ENCODE measurements around the gene EIF4EBP3.

Gene EIF4EBP3

GRCh38 chr5:140546851-140547507 lies 483 bp upstream of the EIF4EBP3 start:
- peak overlapping the region; percentile 36 for H3K4me3 ChIP-seq (ENCODE audit: extremely low read depth, insufficient read depth, low read length, poor library complexity, severe bottlenecking)

GRCh38 chr5:140548300-140548688 lies 832 bp downstream of the EIF4EBP3 start:
- WGBS, 2 experiments (ENCODE audit: insufficient coverage in 2 of 2) = 49 to 75% methylated on average over 2 to 5 of the region's 5 CpGs
- Histone ChIP-seq H3K4me1 (ENCODE audit: control insufficient read depth, insufficient read depth, low read length, poor library complexity, severe bottlenecking) (peaks cover 20% of the 10 kb centered on the region), H3K27ac (ENCODE audit: low read depth, low read length, severe bottlenecking) (peak overlapping the region; percentile 92), H3K9me3 (ENCODE audit: control insufficient read depth, low read length) (no peaks in the 10 kb centered on the region), H3K36me3 (ENCODE audit: control insufficient read depth, insufficient read depth, low read length) (peaks cover 65% of the 10 kb centered on the region), H3K4me3 (ENCODE audit: extremely low read depth, insufficient read depth, low read length, poor library complexity, severe bottlenecking) (peak overlapping the region; percentile 36)

More at GRCh38 chr5:140546851-140547507, 483 bp upstream of the EIF4EBP3 start:
- Histone ChIP-seq H3K9me3 (ENCODE audit: control insufficient read depth, low read length) (no peaks in the 10 kb centered on the region), H3K27ac (ENCODE audit: low read depth, low read length, severe bottlenecking) (peak overlapping the region; percentile 92), H3K4me1 (ENCODE audit: control insufficient read depth, insufficient read depth, low read length, poor library complexity, severe bottlenecking) (peaks cover 18% of the 10 kb centered on the region), H3K36me3 (ENCODE audit: control insufficient read depth, insufficient read depth, low read length) (peaks cover 67% of the 10 kb centered on the region)
- 59 to 72% methylated on average over 7 to 11 of the region's 13 CpGs for WGBS, 2 experiments (ENCODE audit: insufficient coverage in 2 of 2)

- Histone ChIP-seq H3K4me1 (ENCODE audit: control insufficient read depth, insufficient read depth, low read length, poor library complexity, severe bottlenecking) (peaks cover 20% of the 10 kb centered on the region), H3K9me3 (ENCODE audit: control insufficient read depth, low read length) (no peaks in the 10 kb centered on the region), H3K4me3 (ENCODE audit: extremely low read depth, insufficient read depth, low read length, poor library complexity, severe bottlenecking) (no peak overlapping the region), H3K27ac (ENCODE audit: low read depth, low read length, severe bottlenecking) (no peak overlapping the region), H3K36me3 (ENCODE audit: control insufficient read depth, insufficient read depth, low read length) (peaks cover 66% of the 10 kb centered on the region)
- WGBS, 2 experiments (ENCODE audit: insufficient coverage in 2 of 2) = 95 to 99% methylated on average over 5 to 7 of the region's 7 CpGs
Observed at GRCh38 chr5:140548791-140549190, 1.3 kb downstream of the EIF4EBP3 start.

GRCh38 chr5:140549237-140550144 lies 2.0 kb downstream of the EIF4EBP3 start:
- no peak overlapping the region for H3K27ac ChIP-seq (ENCODE audit: low read depth, low read length, severe bottlenecking)
- 100% methylated on average over 1 to 2 of the region's 3 CpGs for WGBS, 2 experiments (ENCODE audit: insufficient coverage in 2 of 2)
- H3K9me3 ChIP-seq (ENCODE audit: control insufficient read depth, low read length) = no peaks in the 10 kb centered on the region
- peaks cover 22% of the 10 kb centered on the region for H3K4me1 ChIP-seq (ENCODE audit: control insufficient read depth, insufficient read depth, low read length, poor library complexity, severe bottlenecking)
- peaks cover 66% of the 10 kb centered on the region for H3K36me3 ChIP-seq (ENCODE audit: control insufficient read depth, insufficient read depth, low read length)
- no peak overlapping the region for H3K4me3 ChIP-seq (ENCODE audit: extremely low read depth, insufficient read depth, low read length, poor library complexity, severe bottlenecking)

GRCh38 chr5:140550147-140551079 lies 3.0 kb downstream of the EIF4EBP3 start:
- Histone ChIP-seq H3K9me3 (ENCODE audit: control insufficient read depth, low read length) (no peaks in the 10 kb centered on the region), H3K4me3 (ENCODE audit: extremely low read depth, insufficient read depth, low read length, poor library complexity, severe bottlenecking) (no peak overlapping the region), H3K27ac (ENCODE audit: low read depth, low read length, severe bottlenecking) (no peak overlapping the region), H3K36me3 (ENCODE audit: control insufficient read depth, insufficient read depth, low read length) (peaks cover 65% of the 10 kb centered on the region), H3K4me1 (ENCODE audit: control insufficient read depth, insufficient read depth, low read length, poor library complexity, severe bottlenecking) (peaks cover 26% of the 10 kb centered on the region)
- 98 to 99% methylated on average over 4 to 8 of the region's 11 CpGs for WGBS, 2 experiments (ENCODE audit: insufficient coverage in 2 of 2)

GRCh38 chr5:140551872-140552271 lies 4.4 kb downstream of the EIF4EBP3 start:
- WGBS, 2 experiments (ENCODE audit: insufficient coverage in 2 of 2) = 100% methylated on average over 1 of the region's 4 CpGs; no CpG with 5 or more reads in 1 of the 2 experiments
- peaks cover 26% of the 10 kb centered on the region for H3K4me1 ChIP-seq (ENCODE audit: control insufficient read depth, insufficient read depth, low read length, poor library complexity, severe bottlenecking)
- H3K4me3 ChIP-seq (ENCODE audit: extremely low read depth, insufficient read depth, low read length, poor library complexity, severe bottlenecking) = no peak overlapping the region
- H3K27ac ChIP-seq (ENCODE audit: low read depth, low read length, severe bottlenecking) = no peak overlapping the region
- no peaks in the 10 kb centered on the region for H3K9me3 ChIP-seq (ENCODE audit: control insufficient read depth, low read length)
- peaks cover 68% of the 10 kb centered on the region for H3K36me3 ChIP-seq (ENCODE audit: control insufficient read depth, insufficient read depth, low read length)

GRCh38 chr5:140553657-140554056 lies 6.2 kb downstream of the EIF4EBP3 start:
- Histone ChIP-seq H3K27ac (ENCODE audit: low read depth, low read length, severe bottlenecking) (no peak overlapping the region), H3K9me3 (ENCODE audit: control insufficient read depth, low read length) (no peaks in the 10 kb centered on the region), H3K36me3 (ENCODE audit: control insufficient read depth, insufficient read depth, low read length) (peaks cover 76% of the 10 kb centered on the region), H3K4me3 (ENCODE audit: extremely low read depth, insufficient read depth, low read length, poor library complexity, severe bottlenecking) (no peak overlapping the region), H3K4me1 (ENCODE audit: control insufficient read depth, insufficient read depth, low read length, poor library complexity, severe bottlenecking) (peaks cover 15% of the 10 kb centered on the region)
- 89 to 98% methylated on average over 2 of the region's 2 CpGs for WGBS, 2 experiments (ENCODE audit: insufficient coverage in 2 of 2)

- no peak overlapping the region for H3K27ac ChIP-seq (ENCODE audit: low read depth, low read length, severe bottlenecking)
- no peaks in the 10 kb centered on the region for H3K9me3 ChIP-seq (ENCODE audit: control insufficient read depth, low read length)
- no peak overlapping the region for H3K4me3 ChIP-seq (ENCODE audit: extremely low read depth, insufficient read depth, low read length, poor library complexity, severe bottlenecking)
- peaks cover 69% of the 10 kb centered on the region for H3K36me3 ChIP-seq (ENCODE audit: control insufficient read depth, insufficient read depth, low read length)
- H3K4me1 ChIP-seq (ENCODE audit: control insufficient read depth, insufficient read depth, low read length, poor library complexity, severe bottlenecking) = peaks cover 15% of the 10 kb centered on the region
- WGBS, 2 experiments (ENCODE audit: insufficient coverage in 2 of 2) = 91 to 94% methylated on average over 1 to 2 of the region's 2 CpGs
Observed at GRCh38 chr5:140554454-140554853, 7.0 kb downstream of the EIF4EBP3 start.

- Histone ChIP-seq H3K9me3 (ENCODE audit: control insufficient read depth, low read length) (no peaks in the 10 kb centered on the region), H3K4me1 (ENCODE audit: control insufficient read depth, insufficient read depth, low read length, poor library complexity, severe bottlenecking) (peaks cover 15% of the 10 kb centered on the region), H3K27ac (ENCODE audit: low read depth, low read length, severe bottlenecking) (no peak overlapping the region), H3K36me3 (ENCODE audit: control insufficient read depth, insufficient read depth, low read length) (peaks cover 60% of the 10 kb centered on the region), H3K4me3 (ENCODE audit: extremely low read depth, insufficient read depth, low read length, poor library complexity, severe bottlenecking) (peak overlapping the region; percentile 82)
- 75% methylated on average over 1 of the region's 1 CpG; no CpG with 5 or more reads in 1 of the 2 experiments for WGBS, 2 experiments (ENCODE audit: insufficient coverage in 2 of 2)
Observed at GRCh38 chr5:140555747-140556312, 8.4 kb downstream of the EIF4EBP3 start.

GRCh38 chr5:140556438-140556837 lies 9.0 kb downstream of the EIF4EBP3 start:
- peaks cover 15% of the 10 kb centered on the region for H3K4me1 ChIP-seq (ENCODE audit: control insufficient read depth, insufficient read depth, low read length, poor library complexity, severe bottlenecking)
- peaks cover 54% of the 10 kb centered on the region for H3K36me3 ChIP-seq (ENCODE audit: control insufficient read depth, insufficient read depth, low read length)
- peak overlapping the region; percentile 82 for H3K4me3 ChIP-seq (ENCODE audit: extremely low read depth, insufficient read depth, low read length, poor library complexity, severe bottlenecking)
- no peaks in the 10 kb centered on the region for H3K9me3 ChIP-seq (ENCODE audit: control insufficient read depth, low read length)
- H3K27ac ChIP-seq (ENCODE audit: low read depth, low read length, severe bottlenecking) = no peak overlapping the region
- WGBS, 2 experiments (ENCODE audit: insufficient coverage in 2 of 2) = 10 to 13% methylated on average over 2 to 3 of the region's 6 CpGs

Measured in mesodermal cell (in vitro differentiated cells).